DOHH2 (cell line): ENCODE data around the gene FGF1.

Experiments
- H3F3A ChIP-seq: fragments of 200-600 bp; sonication (generic), shearing (Covaris generic); 2 replicates; pipeline ENCODE4 v1.6.0; 2016; ENCODE audit warnings: antibody characterized with exemption, mild to moderate bottlenecking; ENCODE audit not compliant: control insufficient read depth, insufficient read depth
- H3K27ac ChIP-seq: fragments of 200-600 bp; sonication (generic); 2 replicates; pipeline ENCODE4 v1.5.1; 2014; ENCODE audit warnings: low read depth, mild to moderate bottlenecking, low read length, moderate library complexity
- H3K27me3 ChIP-seq: fragments of 200-600 bp; sonication (generic); 2 replicates; pipeline ENCODE4 v1.6.1; 2014; ENCODE audit warnings: mild to moderate bottlenecking, low read length, mixed read lengths; ENCODE audit not compliant: control insufficient read depth
- H3K36me3 ChIP-seq: fragments of 200-600 bp; sonication (generic); 2 replicates; pipeline ENCODE4 v1.6.1; 2014; ENCODE audit warnings: mild to moderate bottlenecking, low read length, moderate library complexity, mixed read lengths; ENCODE audit not compliant: control insufficient read depth
- H3K4me1 ChIP-seq: fragments of 200-600 bp; sonication (generic); 2 replicates; pipeline ENCODE4 v1.6.1; 2014; ENCODE audit warnings: mild to moderate bottlenecking, low read length, mixed read lengths; ENCODE audit not compliant: control insufficient read depth
- H3K4me2 ChIP-seq: fragments of 200-600 bp; sonication (generic); 2 replicates; pipeline ENCODE4 v1.6.0; 2014; ENCODE audit warnings: mild to moderate bottlenecking, low read length, moderate library complexity
- H3K4me3 ChIP-seq: fragments of 200-600 bp; sonication (generic); 2 replicates; pipeline ENCODE4 v1.5.1; 2014; ENCODE audit warnings: mild to moderate bottlenecking, low read length, mixed read lengths
- H3K79me2 ChIP-seq: fragments of 200-600 bp; sonication (generic); 2 replicates; pipeline ENCODE4 v1.6.1; 2014; ENCODE audit warnings: mild to moderate bottlenecking, low read length, mixed read lengths; ENCODE audit not compliant: control insufficient read depth
- H3K9me2 ChIP-seq: fragments of 200-600 bp; sonication (generic); replicated peaks from 2 replicates; pipeline ENCODE4 v1.6.1; 2014; ENCODE audit warnings: mild to moderate bottlenecking, low read length, mixed read lengths; ENCODE audit not compliant: control insufficient read depth
- H3K9me3 ChIP-seq: fragments of 200-600 bp; sonication (generic); 2 replicates; pipeline ENCODE4 v1.6.1; 2014; ENCODE audit warnings: antibody characterized with exemption, low read length, mixed read lengths; ENCODE audit not compliant: control insufficient read depth, insufficient read depth
- H4K20me1 ChIP-seq: fragments of 200-600 bp; sonication (generic); 2 replicates; pipeline ENCODE4 v1.6.0; 2014; ENCODE audit warnings: low read depth, mild to moderate bottlenecking, antibody characterized with exemption, low read length, moderate library complexity; ENCODE audit not compliant: control insufficient read depth, insufficient read depth
- CTCF ChIP-seq: fragments of 200-600 bp; sonication (generic); IDR thresholded peaks from one replicate; pipeline ENCODE4 v1.5.1; 2014; ENCODE audit warnings: antibody characterized with exemption, mild to moderate bottlenecking, low read depth, low read length; ENCODE audit not compliant: poor library complexity, severe bottlenecking
- EZH2phosphoT487 ChIP-seq: fragments of 200-600 bp; sonication (generic); IDR thresholded peaks from 2 replicates; pipeline ENCODE4 v1.6.1; 2017; ENCODE audit warnings: borderline replicate concordance, mild to moderate bottlenecking, antibody characterized with exemption, low read length, moderate library complexity, mixed read lengths

FGF1 gene

GRCh38 chr5:142713121-142713706 is 27.3 kb upstream of the FGF1 start:
- Histone ChIP-seq H3F3A (no peaks in the 10 kb centered on the region), H3K4me2 (peak overlapping the region; percentile 78), H3K27me3 (peaks cover 12% of the 10 kb centered on the region), H3K9me3 (peaks cover 4% of the 10 kb centered on the region), H3K4me1 (peaks cover 6% of the 10 kb centered on the region), H3K79me2 (no peaks in the 10 kb centered on the region), H3K27ac (no peak overlapping the region), H4K20me1 (no peaks in the 10 kb centered on the region), H3K36me3 (no peaks in the 10 kb centered on the region), H3K4me3 (peak overlapping the region; percentile 76), H3K9me2 (no peaks in the 10 kb centered on the region)
- TF ChIP-seq EZH2phosphoT487 (no peak), CTCF (peak; percentile 100)

GRCh38 chr5:142703153-142703552 is 17.3 kb upstream of the FGF1 start:
- no peaks in the 10 kb centered on the region for H3K9me2 ChIP-seq
- H3F3A ChIP-seq, result no peaks in the 10 kb centered on the region
- H3K79me2 ChIP-seq, result no peaks in the 10 kb centered on the region
- no peaks in the 10 kb centered on the region for H3K36me3 ChIP-seq
- H3K27me3 ChIP-seq, result peaks cover 6% of the 10 kb centered on the region; the same call in 1 of the 2 replicates
- no peak overlapping the region for H3K4me3 ChIP-seq
- no peaks in the 10 kb centered on the region for H3K9me3 ChIP-seq
- no peak overlapping the region for H3K27ac ChIP-seq
- no peaks in the 10 kb centered on the region for H4K20me1 ChIP-seq
- no peaks in the 10 kb centered on the region for H3K4me1 ChIP-seq
- TF ChIP-seq CTCF, result no peak
- TF ChIP-seq EZH2phosphoT487, result no peak
- H3K4me2 ChIP-seq, result no peak overlapping the region

- Histone ChIP-seq H4K20me1 (no peaks in the 10 kb centered on the region), H3K27ac (no peak overlapping the region), H3K79me2 (no peaks in the 10 kb centered on the region), H3F3A (no peaks in the 10 kb centered on the region), H3K36me3 (no peaks in the 10 kb centered on the region), H3K9me2 (no peaks in the 10 kb centered on the region), H3K9me3 (no peaks in the 10 kb centered on the region), H3K4me1 (no peaks in the 10 kb centered on the region), H3K4me2 (no peak overlapping the region), H3K27me3 (peaks cover 16% of the 10 kb centered on the region), H3K4me3 (no peak overlapping the region)
- no peak for TF ChIP-seq EZH2phosphoT487
- TF ChIP-seq CTCF, result no peak
Observed at GRCh38 chr5:142701673-142702311, 15.9 kb upstream of the FGF1 start.
